IMR-90 (cell line): ENCODE data around the gene OSBP2. TPM values are rescaled to one million over a fixed set of nuclear protein-coding genes. Genes with fewer than 3 reads are reported as not detected.

ENCODE experiments used
- ATAC-seq: fragments of 200-7000 bp; cut with Tn5 transposase; 2 replicates; pipeline ENCODE4 v1.9.1; 2020; ENCODE audit warnings: low read depth, mild to moderate bottlenecking, moderate library complexity
- BruUV-seq: library from RNA; stranded (reverse); fragments of 400-500 nt; replicated peaks from 2 replicates; lab custom pipeline; 2021; lab: Mats Ljungman, UMichigan
- CTCF ChIA-PET: fragments of 300-600 bp; formaldehyde crosslinking; extraction: SDS; loops from one replicate; lab custom pipeline; 2021; ENCODE audit warnings: antibody characterized with exemption; lab: Yijun Ruan, JAX
- POLR2A ChIA-PET: fragments of 300-600 bp; sonication (Branson Sonifier 250); formaldehyde crosslinking; loops from one replicate; lab custom pipeline; 2022; ENCODE audit warnings: antibody characterized with exemption; ENCODE audit not compliant: unreplicated experiment; lab: Charles Lee
- DNase-seq: peaks from one replicate; pipeline ENCODE4 v3.0.0; 2013
- H2AFZ ChIP-seq: replicated peaks from 2 replicates; pipeline ENCODE3; 2013; ENCODE audit warnings: low read length, mild to moderate bottlenecking; ENCODE audit not compliant: poor library complexity
- H2AK5ac ChIP-seq: 2 replicates; pipeline ENCODE4 v1.6.1; 2013; ENCODE audit warnings: low read depth, low read length, inconsistent platforms
- H2AK9ac ChIP-seq: replicated peaks from 2 replicates; pipeline ENCODE3; 2013; ENCODE audit warnings: mild to moderate bottlenecking, low read depth, low read length, moderate library complexity; ENCODE audit not compliant: poor library complexity
- H2BK120ac ChIP-seq: 2 replicates; pipeline ENCODE4 v1.6.1; 2013; ENCODE audit warnings: low read depth, low read length, inconsistent platforms
- H2BK15ac ChIP-seq: 3 replicates; pipeline ENCODE4 v1.6.1; 2013; ENCODE audit warnings: low read depth, low read length, inconsistent platforms
- H2BK20ac ChIP-seq: 2 replicates; pipeline ENCODE4 v1.6.1; 2013; ENCODE audit warnings: low read depth, mild to moderate bottlenecking, inconsistent platforms, low read length, moderate library complexity
- H2BK5ac ChIP-seq: 2 replicates; pipeline ENCODE4 v1.6.1; 2013; ENCODE audit warnings: mild to moderate bottlenecking, low read depth, low read length, inconsistent platforms; ENCODE audit not compliant: poor library complexity, severe bottlenecking
- H3K14ac ChIP-seq: replicated peaks from 2 replicates; pipeline ENCODE4 v1.6.1; 2013; ENCODE audit warnings: low read depth, low read length, inconsistent platforms
- H3K18ac ChIP-seq: 2 replicates; pipeline ENCODE4 v1.6.1; 2013; ENCODE audit warnings: low read depth, low read length, control low read depth
- H3K23ac ChIP-seq: 2 replicates; pipeline ENCODE4 v1.6.1; 2013; ENCODE audit warnings: low read depth, low read length, inconsistent platforms
- H3K27ac ChIP-seq: 2 replicates; pipeline ENCODE4 v1.5.1; 2013; ENCODE audit warnings: mild to moderate bottlenecking, control low read depth, low read length; ENCODE audit not compliant: insufficient read depth
- H3K27me3 ChIP-seq: 2 replicates; pipeline ENCODE4 v1.6.1; 2013; ENCODE audit warnings: low read length; ENCODE audit not compliant: control insufficient read depth, insufficient read depth
- H3K36me3 ChIP-seq: 2 replicates; pipeline ENCODE4 v1.6.1; 2013; ENCODE audit warnings: low read length, mixed read lengths; ENCODE audit not compliant: control insufficient read depth, insufficient read depth
- H3K4ac ChIP-seq: 2 replicates; pipeline ENCODE4 v1.6.1; 2013; ENCODE audit warnings: low read depth, low read length, inconsistent platforms
- H3K4me1 ChIP-seq: 2 replicates; pipeline ENCODE4 v1.6.1; 2013; ENCODE audit warnings: low read length, mixed read lengths; ENCODE audit not compliant: control insufficient read depth, insufficient read depth
- H3K4me2 ChIP-seq: 2 replicates; pipeline ENCODE4 v1.6.1; 2013; ENCODE audit warnings: low read depth, mild to moderate bottlenecking, control low read depth, low read length, moderate library complexity
- H3K4me3 ChIP-seq: 2 replicates; pipeline ENCODE4 v1.5.1; 2013; ENCODE audit warnings: low read depth, mild to moderate bottlenecking, control low read depth, low read length, moderate library complexity; ENCODE audit not compliant: insufficient read depth
- H3K56ac ChIP-seq: 2 replicates; pipeline ENCODE4 v1.6.1; 2013; ENCODE audit warnings: low read length, inconsistent platforms; ENCODE audit not compliant: insufficient read depth; ENCODE audit errors: extremely low read depth
- H3K79me1 ChIP-seq, 2 experiments: 2 replicates each; pipeline ENCODE4 v1.6.1; 2013; ENCODE audit warnings: low read length in 2 of 2, inconsistent platforms in 1 of 2, low read depth in 1 of 2
- H3K9ac ChIP-seq: 2 replicates; pipeline ENCODE4 v1.6.1; 2013; ENCODE audit warnings: low read depth, low read length, control low read depth
- H3K9me1 ChIP-seq: 2 replicates; pipeline ENCODE4 v1.6.1; 2013; ENCODE audit warnings: low read length, inconsistent platforms; ENCODE audit not compliant: insufficient read depth
- H3K9me3 ChIP-seq: 2 replicates; pipeline ENCODE4 v1.6.1; 2013; ENCODE audit warnings: low read length; ENCODE audit not compliant: control insufficient read depth, insufficient read depth
- H4K20me1 ChIP-seq: 2 replicates; pipeline ENCODE4 v1.6.1; 2013; ENCODE audit warnings: low read length, inconsistent platforms; ENCODE audit not compliant: insufficient read depth
- H4K5ac ChIP-seq: 2 replicates; pipeline ENCODE4 v1.6.1; 2013; ENCODE audit warnings: mild to moderate bottlenecking, low read depth, low read length, control low read depth
- H4K8ac ChIP-seq, 2 experiments: 2 replicates each; pipeline ENCODE4 v1.6.1; 2013; ENCODE audit warnings: low read depth in 2 of 2, low read length in 2 of 2, control low read depth in 1 of 2, inconsistent platforms in 1 of 2
- H4K91ac ChIP-seq: 2 replicates; pipeline ENCODE4 v1.6.1; 2013; ENCODE audit warnings: low read depth, low read length, inconsistent platforms; ENCODE audit not compliant: insufficient read depth
- BHLHE40 ChIP-seq: fragments of 150-350 bp; IDR thresholded peaks from 2 replicates; pipeline ENCODE4 v1.6.1; 2016; ENCODE audit warnings: mild to moderate bottlenecking, low read depth, low read length
- CHD1 ChIP-seq: IDR thresholded peaks from 2 replicates; pipeline ENCODE4 v1.6.1; 2012; ENCODE audit warnings: low read depth, low read length, improper control_type of control experiment
- FOS ChIP-seq: fragments of 150-350 bp; IDR thresholded peaks from 2 replicates; pipeline ENCODE4 v1.6.1; 2016; ENCODE audit warnings: low read depth, low read length
- MAFK ChIP-seq: IDR thresholded peaks from 2 replicates; pipeline ENCODE4 v1.6.1; 2012; ENCODE audit warnings: low read depth, low read length, improper control_type of control experiment
- MXI1 ChIP-seq: IDR thresholded peaks from 2 replicates; pipeline ENCODE4 v1.6.1; 2012; ENCODE audit warnings: low read depth, mild to moderate bottlenecking, low read length, moderate library complexity, borderline replicate concordance
- NFE2L2 ChIP-seq: fragments of 150-350 bp; IDR thresholded peaks from 2 replicates; pipeline ENCODE4 v1.6.1; 2016; ENCODE audit warnings: low read depth, mild to moderate bottlenecking, low read length
- POLR2A ChIP-seq: IDR thresholded peaks from 2 replicates; pipeline ENCODE4 v1.6.1; 2012; ENCODE audit warnings: mild to moderate bottlenecking, low read depth, low read length
- RAD21 ChIP-seq: IDR thresholded peaks from 2 replicates; pipeline ENCODE4 v1.6.1; 2012; ENCODE audit warnings: low read length, improper control_type of control experiment
- RCOR1 ChIP-seq: IDR thresholded peaks from 2 replicates; pipeline ENCODE4 v1.6.1; 2012; ENCODE audit warnings: mild to moderate bottlenecking, low read length, improper control_type of control experiment; ENCODE audit not compliant: insufficient replicate concordance
- RFX5 ChIP-seq: IDR thresholded peaks from 2 replicates; pipeline ENCODE4 v1.8.0; 2012; ENCODE audit warnings: low read depth, mild to moderate bottlenecking, low read length, moderate library complexity
- SMC3 ChIP-seq: fragments of 150-350 bp; IDR thresholded peaks from 2 replicates; pipeline ENCODE4 v1.6.1; 2016; ENCODE audit warnings: low read depth, mild to moderate bottlenecking, antibody characterized with exemption, low read length, moderate library complexity
- WGBS, 2 experiments: methylation state at CpG; one replicate each; pipeline versions ENCODE4 v1.1.5 to v1.1.7; 2013; ENCODE audit warnings: missing lambda C conversion rate in 2 of 2; ENCODE audit not compliant: insufficient read length in 1 of 2; ENCODE audit errors: extremely low coverage in 2 of 2; 5-methylcytosine and 5-hydroxymethylcytosine counted together
- dilution Hi-C: fragments of 300-500 bp; cut with HindIII; formaldehyde crosslinking; loops from one replicate; pipeline ENCODE4 v1.14.3; 2018; ENCODE audit warnings: low sequenced_read_pairs; ENCODE audit not compliant: unreplicated experiment
- in situ Hi-C: fragments of 300-500 bp; cut with MboI; formaldehyde crosslinking; loops from 3 replicates; pipeline ENCODE4 v1.14.3; 2019; ENCODE audit warnings: low sequenced_read_pairs, inconsistent platforms, mixed read lengths
- intact Hi-C: fragments of 100-400 bp; cut with micrococcal nuclease; formaldehyde crosslinking; loops from 2 replicates; pipeline ENCODE4 v1.10.0; 2022
- polyA plus RNA-seq, 3 experiments: library from polyadenylated mRNA; depleted of rRNA; stranded (reverse); fragments of >200 nt; gene quantifications; 2 replicates each; pipeline ENCODE4 v1.2.3, GENCODE V29; 2012; ENCODE audit warnings: low replicate concordance in 1 of 3
- total RNA-seq: library from RNA; depleted of rRNA; stranded (reverse); fragments of >200 nt; gene quantifications from 2 replicates; pipeline ENCODE4 v1.2.3, GENCODE V29; 2012
- TF ChIP-seq, protein P1 (sequence below): fragments of 150-350 bp; IDR thresholded peaks from 2 replicates; pipeline ENCODE4 v1.6.1; 2017; ENCODE audit warnings: mild to moderate bottlenecking, antibody characterized with exemption, low read length, low read depth
- TF ChIP-seq, protein P2 (sequence below): conservative IDR thresholded peaks from 2 replicates; pipeline ENCODE4 v1.5.1; 2012; ENCODE audit warnings: mild to moderate bottlenecking, low read depth, low read length, improper control_type of control experiment
- TF ChIP-seq, protein P3 (sequence below): fragments of 150-350 bp; IDR thresholded peaks from 2 replicates; pipeline ENCODE4 v1.6.1; 2016; ENCODE audit warnings: low read depth, mild to moderate bottlenecking, low read length, moderate library complexity, borderline replicate concordance

Gene OSBP2
- total and polyA plus RNA-seq, 2 of the 4 experiments (the other 2 are of a cell fraction) = 1.8 to 2.2 TPM

DNA sequence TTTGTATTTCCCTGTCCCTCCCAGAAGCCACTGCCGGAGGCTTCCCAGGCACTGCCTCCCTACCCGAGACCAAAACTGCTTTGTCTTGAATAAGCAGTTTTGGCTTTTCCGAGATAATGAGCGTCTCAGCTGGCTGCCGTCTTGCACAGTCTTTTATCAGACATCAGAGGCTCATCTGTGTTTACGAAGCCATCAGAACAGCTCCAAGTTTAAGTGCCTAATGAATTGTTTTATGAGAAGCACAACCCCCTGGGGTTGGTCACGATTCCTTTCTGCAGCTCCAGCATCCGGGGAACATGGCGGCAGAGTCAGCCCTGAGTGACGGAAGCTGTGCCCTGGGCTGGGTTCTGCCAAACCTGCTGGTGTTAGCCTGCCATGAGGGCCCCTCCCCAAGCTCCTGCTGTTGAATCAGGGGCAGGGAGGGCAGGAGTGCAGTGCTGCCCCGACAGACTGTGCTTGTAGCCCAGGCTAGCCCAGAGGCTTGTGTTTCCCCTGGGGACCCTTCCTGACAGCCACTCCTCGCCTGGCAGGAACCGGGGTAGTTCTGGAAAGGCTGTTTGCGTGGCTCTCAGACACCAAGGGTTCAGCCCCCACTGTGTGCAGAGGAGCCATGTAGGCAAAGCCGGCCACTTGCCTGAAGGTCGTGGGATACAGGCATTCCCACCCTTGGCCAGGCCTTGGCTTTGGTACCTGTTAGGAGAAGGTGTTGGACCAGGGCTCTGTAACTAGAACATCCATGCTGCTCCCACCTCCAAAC is 177.8 kb downstream of the OSBP2 start:
- Histone ChIP-seq H2AK9ac (no peak overlapping the region), H3K4me3 (no peak overlapping the region), H2AK5ac (no peak overlapping the region), H3K4me1 (peaks cover 4% of the 10 kb centered on the region; the same call in 1 of the 2 replicates), H2AFZ (no peak overlapping the region), H4K8ac (no peak overlapping the region), H3K4ac (no peak overlapping the region), H3K4me2 (no peak overlapping the region), H3K9me1 (no peaks in the 10 kb centered on the region), H2BK120ac (no peak overlapping the region), H3K79me1 (no peaks in the 10 kb centered on the region), H4K5ac (no peak overlapping the region), H3K27ac (no peak overlapping the region), H3K27me3 (no peaks in the 10 kb centered on the region), H4K20me1 (no peaks in the 10 kb centered on the region), H3K36me3 (no peaks in the 10 kb centered on the region), H3K23ac (no peak overlapping the region), H4K91ac (no peak overlapping the region), H3K56ac (no peak overlapping the region), H2BK15ac (no peak overlapping the region), H2BK20ac (no peak overlapping the region), H3K9ac (no peak overlapping the region), H3K14ac (no peak overlapping the region), H3K18ac (no peak overlapping the region), H2BK5ac (no peak overlapping the region), H3K9me3 (no peaks in the 10 kb centered on the region)
- ATAC-seq = no peak
- CTCF ChIA-PET = interaction anchor here (0.6 kb wide), 1 partner anchor 8 kb away, joined by 6 read pairs; no protein-coding TSS in a partner anchor
- BruUV-seq = no TSS peak
- no peak for DNase-seq
- WGBS, 2 experiments = 52% methylated on average over 7 of the region's 16 CpGs; no CpG with 5 or more reads in 1 of the 2 experiments
- in situ Hi-C loops = no loop called here
- POLR2A ChIA-PET = no interaction called here
- dilution Hi-C loops = no loop called here
- TF ChIP-seq POLR2A (no peak), FOS (no peak), CHD1 (no peak), RAD21 (no peak), MAFK (no peak), MXI1 (no peak), SMC3 (no peak), NFE2L2 (no peak), RFX5 (no peak), RCOR1 (no peak), BHLHE40 (no peak)
- TF ChIP-seq, protein P1, sequence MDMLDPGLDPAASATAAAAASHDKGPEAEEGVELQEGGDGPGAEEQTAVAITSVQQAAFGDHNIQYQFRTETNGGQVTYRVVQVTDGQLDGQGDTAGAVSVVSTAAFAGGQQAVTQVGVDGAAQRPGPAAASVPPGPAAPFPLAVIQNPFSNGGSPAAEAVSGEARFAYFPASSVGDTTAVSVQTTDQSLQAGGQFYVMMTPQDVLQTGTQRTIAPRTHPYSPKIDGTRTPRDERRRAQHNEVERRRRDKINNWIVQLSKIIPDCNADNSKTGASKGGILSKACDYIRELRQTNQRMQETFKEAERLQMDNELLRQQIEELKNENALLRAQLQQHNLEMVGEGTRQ = no peak
- TF ChIP-seq, protein P2, sequence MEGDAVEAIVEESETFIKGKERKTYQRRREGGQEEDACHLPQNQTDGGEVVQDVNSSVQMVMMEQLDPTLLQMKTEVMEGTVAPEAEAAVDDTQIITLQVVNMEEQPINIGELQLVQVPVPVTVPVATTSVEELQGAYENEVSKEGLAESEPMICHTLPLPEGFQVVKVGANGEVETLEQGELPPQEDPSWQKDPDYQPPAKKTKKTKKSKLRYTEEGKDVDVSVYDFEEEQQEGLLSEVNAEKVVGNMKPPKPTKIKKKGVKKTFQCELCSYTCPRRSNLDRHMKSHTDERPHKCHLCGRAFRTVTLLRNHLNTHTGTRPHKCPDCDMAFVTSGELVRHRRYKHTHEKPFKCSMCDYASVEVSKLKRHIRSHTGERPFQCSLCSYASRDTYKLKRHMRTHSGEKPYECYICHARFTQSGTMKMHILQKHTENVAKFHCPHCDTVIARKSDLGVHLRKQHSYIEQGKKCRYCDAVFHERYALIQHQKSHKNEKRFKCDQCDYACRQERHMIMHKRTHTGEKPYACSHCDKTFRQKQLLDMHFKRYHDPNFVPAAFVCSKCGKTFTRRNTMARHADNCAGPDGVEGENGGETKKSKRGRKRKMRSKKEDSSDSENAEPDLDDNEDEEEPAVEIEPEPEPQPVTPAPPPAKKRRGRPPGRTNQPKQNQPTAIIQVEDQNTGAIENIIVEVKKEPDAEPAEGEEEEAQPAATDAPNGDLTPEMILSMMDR = no peak
- TF ChIP-seq, protein P3, sequence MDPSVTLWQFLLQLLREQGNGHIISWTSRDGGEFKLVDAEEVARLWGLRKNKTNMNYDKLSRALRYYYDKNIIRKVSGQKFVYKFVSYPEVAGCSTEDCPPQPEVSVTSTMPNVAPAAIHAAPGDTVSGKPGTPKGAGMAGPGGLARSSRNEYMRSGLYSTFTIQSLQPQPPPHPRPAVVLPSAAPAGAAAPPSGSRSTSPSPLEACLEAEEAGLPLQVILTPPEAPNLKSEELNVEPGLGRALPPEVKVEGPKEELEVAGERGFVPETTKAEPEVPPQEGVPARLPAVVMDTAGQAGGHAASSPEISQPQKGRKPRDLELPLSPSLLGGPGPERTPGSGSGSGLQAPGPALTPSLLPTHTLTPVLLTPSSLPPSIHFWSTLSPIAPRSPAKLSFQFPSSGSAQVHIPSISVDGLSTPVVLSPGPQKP = no peak
- intact Hi-C loops = no loop called here
